HK-2 (cell line): ENCODE results near the gene CTNNBIP1.
"Not testable (repeated sequence)": the region's sequence is repeated elsewhere in the genome, so short reads cannot be mapped to it uniquely, and the experiment has no call there.

Experiments
- DNase-seq: peaks from one replicate; pipeline ENCODE4 v3.0.0-alpha.2; 2018; ENCODE audit not compliant: unreplicated experiment

CTNNBIP1 gene, protein sequence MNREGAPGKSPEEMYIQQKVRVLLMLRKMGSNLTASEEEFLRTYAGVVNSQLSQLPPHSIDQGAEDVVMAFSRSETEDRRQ

GRCh38 chr1:9910076-9910422 is at the start of gene CTNNBIP1:
Gene CTNNBIP1 (minus strand): TSS chr1:9910269. CDS start chr1:9872064, 38,205 bp downstream.
- no peak for DNase-seq

DNA sequence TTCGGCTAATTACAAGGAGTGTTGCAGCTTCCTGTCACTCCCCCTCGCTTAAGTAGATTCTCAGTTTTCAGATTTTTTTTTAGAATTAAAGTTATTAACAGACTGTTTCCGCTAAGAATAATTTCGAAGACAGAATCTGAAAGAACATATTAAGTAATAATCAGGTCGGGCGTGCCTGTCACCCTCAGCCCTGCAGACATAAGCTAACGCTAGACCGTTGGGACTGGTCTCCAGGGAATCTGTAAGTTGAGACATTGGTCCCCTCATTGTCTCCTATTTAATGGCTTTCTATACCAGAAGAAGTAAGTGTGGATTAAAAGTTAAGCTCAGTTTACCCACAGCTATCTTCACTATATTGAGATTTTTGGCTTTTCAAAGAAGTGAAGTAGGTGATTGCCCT is 47.7 kb upstream of the CTNNBIP1 start:
- no peak for DNase-seq

GRCh38 chr1:9946315-9946714 is 36.2 kb upstream of the CTNNBIP1 start:
- DNase-seq = no peak

DNA sequence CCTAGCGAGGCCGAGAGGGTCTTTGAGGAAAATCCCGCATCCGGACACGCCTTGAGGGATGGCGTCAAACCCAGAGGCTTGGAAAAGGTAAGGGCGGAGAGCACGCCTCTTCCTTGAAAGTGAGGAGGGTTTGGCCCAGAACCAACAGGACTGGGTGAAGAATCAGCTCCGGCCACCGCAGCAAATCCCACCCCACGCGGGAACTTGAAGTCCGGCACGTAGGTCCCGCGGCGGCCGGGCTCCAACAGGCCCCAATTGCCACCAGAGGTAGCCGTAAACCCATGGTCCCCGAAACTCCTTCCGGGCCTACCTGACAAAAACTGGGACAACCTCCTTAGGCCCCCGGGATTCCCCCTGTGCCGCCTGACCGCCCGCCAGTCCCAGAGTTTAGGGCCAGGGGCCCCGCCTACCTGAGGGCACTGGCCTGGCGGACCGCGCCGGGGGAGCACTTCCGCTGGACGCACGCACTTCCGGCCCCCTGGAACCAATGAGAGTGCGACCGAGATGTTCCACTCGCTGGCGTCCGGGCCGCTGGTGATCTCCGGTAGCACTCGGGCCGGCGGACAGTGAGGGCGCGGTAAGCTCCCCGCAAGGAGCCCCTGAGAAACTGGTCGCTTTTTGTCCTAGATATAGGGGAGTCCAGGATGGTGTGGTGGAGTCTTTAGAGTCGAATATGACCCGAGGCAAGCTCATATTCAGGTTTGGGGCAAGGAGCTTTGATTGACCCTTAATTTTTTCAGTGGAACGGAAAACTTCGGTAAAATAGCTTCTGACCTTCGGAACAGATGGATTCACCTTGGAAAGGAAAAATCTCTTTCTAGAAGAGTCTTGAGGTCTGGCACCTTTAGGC is 33.1 kb upstream of the CTNNBIP1 start, which contains the start of the genes LZIC and NMNAT1:
Gene LZIC (minus strand): TSS at position 453 of the 850 bp plus-strand sequence. CDS start 6,772 bp downstream, outside the sequence.
Gene NMNAT1 (plus strand): TSS at position 537 of the 850 bp plus-strand sequence. CDS start 28,599 bp downstream, outside the sequence.
- peak; percentile 96 for DNase-seq

DNA sequence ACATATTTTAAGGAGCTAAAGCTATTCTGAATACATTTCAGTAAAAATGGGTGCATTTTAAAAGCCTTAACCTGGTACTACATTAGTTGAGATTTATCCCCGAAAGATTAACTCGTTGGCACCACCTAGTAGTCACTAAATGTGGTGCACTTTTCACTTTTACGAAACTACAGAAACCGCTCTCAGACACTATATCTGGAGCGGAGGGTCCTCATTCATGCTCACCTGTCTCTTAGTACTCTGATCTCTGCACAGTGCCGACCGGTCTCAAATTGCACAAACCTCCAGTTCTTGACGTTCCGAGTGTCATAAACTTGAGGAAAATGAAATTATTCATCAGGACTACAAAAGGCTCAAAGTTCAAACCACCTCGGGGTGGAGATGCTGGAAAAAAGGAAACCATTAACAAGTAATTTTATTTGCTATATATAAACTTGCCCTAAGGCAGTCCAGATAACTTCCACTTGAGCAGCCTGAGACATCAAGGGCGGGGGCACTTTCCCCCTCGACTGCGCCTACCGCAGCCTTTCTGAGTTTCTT is 32.4 kb upstream of the CTNNBIP1 start:
- DNase-seq = no peak

DNA sequence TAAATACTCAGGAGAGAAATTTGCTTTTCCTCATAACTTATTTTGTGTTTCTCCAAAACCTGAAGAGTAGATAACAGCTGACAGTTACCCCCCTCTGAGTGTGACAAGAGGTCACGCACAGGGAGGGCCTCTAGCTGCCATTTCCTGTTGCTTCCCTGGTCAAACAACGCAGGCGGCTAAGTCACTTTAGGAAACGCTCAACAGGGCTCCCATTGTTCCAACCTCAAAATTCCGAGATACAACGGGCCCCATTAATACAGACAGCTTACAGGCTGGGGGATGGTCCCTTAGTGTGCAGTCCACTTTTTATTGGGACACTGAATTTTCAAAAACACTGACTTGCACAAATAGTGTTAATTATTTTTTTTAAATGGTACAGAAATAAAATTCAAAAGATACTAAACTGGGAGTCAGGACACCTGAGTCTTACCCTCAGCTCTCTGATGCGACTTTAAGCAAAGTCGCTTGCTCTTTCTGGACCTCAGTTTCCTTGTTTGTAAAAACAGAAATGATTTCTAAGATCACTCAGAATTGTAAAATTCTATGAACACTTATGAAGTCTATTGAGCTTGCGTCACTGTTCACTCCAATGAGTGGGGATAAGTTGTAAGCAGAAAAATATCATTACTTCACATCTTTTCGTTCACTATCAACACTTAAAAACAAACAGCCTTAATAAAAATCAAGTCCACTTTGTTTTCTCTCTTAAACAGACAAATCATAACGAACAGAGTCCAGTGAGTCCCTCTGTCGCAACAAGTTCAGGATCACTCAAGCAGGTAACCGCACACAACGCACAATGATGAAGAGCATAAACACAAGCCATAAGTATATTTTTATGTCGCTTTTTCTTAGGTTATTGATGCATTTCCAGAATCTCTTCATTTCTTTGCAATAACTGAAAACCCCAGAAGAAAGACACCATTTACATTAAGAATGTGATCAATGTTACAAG is 19.6 kb upstream of the CTNNBIP1 start:
- DNase-seq = no peak

GRCh38 chr1:9927259-9927658 is 17.2 kb upstream of the CTNNBIP1 start:
- peak; percentile 21 for DNase-seq

GRCh38 chr1:9922342-9922741 is 12.3 kb upstream of the CTNNBIP1 start:
- no peak for DNase-seq

DNA sequence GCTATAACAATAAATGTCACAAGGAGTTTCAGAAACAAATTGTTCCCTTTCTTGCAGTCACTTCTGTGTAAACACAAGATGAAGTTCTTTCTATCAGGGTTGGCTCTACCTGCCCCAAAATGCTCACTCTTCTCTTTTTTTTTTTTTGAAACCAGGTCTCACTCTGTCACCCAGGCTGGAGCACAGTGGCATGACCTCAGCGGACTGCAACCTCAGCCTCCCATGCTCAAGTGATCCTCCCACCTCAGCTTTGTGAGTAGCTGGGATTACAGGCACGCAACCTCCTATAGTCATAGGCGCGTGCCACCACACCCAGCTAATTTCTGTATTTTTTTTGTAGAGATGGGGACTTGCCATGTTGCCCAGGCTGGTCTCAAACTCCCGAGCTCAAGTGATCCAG is 10.5 kb upstream of the CTNNBIP1 start:
- no peak for DNase-seq

DNA sequence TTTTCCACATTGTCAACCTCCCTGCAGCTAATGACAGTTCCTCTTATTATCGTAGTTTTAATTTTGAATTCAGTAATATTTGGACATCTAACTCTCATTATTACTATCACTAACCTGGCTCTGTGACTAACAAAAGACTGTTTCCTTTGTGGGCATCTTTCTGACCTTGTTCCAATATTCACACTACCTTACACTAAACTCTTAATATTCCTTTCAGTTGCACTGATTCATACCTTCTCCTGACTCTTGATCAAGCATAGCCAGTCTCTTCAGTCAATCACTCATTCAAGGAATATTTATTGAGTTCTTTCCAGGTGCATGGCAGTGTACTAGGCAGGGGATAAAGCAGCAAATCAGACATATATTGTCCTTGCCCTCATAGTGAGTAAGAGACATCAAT is 7.8 kb upstream of the CTNNBIP1 start:
- DNase-seq = no peak

DNA sequence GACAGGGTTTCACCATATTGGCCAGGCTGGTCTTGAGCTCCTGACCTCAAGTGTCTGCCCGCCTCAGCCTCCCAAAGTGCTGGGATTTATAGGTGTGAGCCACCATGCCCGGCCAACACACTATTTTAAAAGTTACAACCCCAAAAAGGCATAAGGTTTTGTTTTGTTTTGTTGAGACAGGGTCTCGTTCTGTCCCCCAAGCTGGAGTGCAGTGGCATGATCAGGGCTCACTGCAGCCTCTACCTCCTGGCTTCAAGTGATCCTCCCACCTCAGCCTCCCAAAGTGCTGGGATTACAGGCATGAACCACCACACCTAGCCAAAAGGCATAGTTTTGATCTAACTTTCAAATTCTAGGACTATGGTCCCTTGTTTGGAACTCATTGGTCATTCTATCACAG is 7.4 kb upstream of the CTNNBIP1 start:
- DNase-seq = not testable (repeated sequence)

- DNase-seq = no peak
Measured at GRCh38 chr1:9916452-9916851, 6.4 kb upstream of the CTNNBIP1 start.

DNA sequence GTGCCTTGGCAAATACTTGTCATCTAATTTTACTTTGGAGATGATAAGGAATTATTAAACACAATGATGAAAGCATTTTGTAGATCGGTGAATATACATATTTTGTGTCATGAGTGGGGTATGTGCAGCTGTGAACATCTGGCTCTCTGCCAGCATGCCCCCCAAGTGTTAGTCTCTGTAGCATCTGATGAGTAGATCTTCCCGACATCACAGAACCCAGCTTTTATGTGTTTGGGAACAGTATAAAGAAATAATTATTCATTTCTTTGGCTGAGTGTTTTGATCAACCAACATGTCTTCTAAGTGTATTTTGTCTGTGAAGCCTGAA is 4.5 kb upstream of the CTNNBIP1 start:
- DNase-seq = no peak

DNA sequence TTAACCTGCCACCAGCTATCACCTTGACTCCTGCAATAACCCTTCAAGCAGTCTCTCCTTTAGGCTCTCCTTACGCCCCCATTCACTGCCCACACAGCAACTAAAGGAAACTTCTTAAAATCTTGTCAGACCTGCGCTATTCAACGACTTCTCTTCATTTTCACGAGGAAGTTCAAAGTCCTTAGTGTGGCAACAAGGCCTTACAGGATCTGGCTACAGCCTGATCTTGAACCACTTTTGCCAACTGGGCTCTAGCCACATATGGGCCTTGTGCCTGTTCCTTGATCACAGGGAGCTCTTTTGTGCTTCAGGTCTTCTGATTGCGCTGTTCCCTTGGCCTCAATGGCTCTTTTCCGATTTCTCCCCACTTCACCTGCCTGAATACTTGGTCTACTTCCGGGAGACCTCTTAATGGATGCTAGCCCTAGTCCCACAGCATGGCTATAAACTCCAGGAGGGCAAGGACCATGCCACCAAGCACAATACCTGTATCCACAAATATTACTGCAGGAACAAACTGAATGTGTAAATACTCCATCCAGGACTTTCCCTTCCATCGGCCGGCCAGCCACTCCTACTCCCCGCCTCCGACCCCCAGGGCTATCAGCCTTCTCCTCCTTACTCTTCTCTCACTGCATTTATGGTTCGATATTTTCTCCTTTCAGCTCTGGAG is 2.3 kb upstream of the CTNNBIP1 start:
- DNase-seq = no peak

DNA sequence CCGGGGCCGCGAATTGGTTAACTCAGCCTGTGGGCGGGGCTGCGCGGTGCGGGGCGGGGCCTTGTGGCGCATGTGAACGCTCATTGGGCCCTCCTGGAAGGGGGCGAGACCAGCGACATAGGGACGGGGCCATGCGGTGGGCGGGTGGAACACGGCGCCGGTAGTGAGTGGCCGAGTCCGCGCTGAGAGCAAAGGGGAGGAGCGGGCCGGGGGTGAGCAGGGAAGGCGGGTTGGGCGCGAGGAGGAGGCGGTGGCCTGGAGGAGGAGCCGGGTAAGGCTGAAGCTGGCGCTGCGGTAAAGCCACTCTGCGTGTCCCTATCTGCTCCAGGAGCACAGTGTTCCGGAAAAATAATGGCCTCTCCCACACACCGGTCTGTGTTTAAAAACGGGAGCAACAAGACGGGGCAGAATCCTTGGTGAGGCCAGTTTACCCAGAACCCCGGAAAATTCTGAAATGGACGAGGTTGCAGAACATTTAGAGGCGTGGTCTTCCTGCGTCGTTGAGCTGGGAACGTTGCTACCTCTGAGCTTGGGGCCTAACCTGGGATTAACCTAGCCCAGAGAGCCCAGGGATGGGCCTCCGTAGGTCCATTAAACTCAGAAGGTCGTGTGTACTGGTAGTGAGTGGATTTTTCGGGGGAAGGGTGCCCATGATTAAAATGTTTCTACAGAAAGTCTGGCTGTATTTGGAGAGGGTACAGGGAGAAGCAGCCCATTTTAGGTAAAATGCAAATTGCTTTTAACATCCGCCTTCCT is 532 bp upstream of the CTNNBIP1 start:
- peak; percentile 100 for DNase-seq

GRCh38 chr1:9909234-9910046 is 629 bp downstream of the CTNNBIP1 start:
- no peak for DNase-seq

GRCh38 chr1:9908871-9909233 is 1.2 kb downstream of the CTNNBIP1 start:
- no peak for DNase-seq

DNA sequence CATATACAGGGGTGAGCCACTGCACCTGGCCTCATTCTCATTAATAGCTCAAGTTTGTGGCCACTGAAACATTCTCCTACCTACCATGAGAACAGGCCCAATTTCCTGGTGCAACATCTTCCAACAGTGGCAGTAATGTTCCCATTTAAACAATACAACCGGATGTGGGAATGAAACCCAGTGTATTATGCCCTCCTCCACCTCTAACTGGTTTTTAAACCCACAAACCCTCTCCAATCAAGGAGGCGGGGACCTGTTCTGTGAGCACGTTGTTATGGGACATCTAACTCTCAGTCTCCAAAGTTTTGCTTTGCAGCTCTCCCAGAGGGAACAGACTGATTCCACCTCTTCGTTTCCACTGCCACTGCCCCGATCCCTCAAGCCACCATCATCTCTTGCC is 2.6 kb downstream of the CTNNBIP1 start:
- DNase-seq = no peak

GRCh38 chr1:9906466-9906865 is 3.6 kb downstream of the CTNNBIP1 start:
- DNase-seq = no peak

GRCh38 chr1:9905010-9905409 is 5.1 kb downstream of the CTNNBIP1 start:
- DNase-seq = no peak
